Neutrophil (primary cell): ENCODE data around the gene RXRG.

ENCODE experiments used
- H3K27ac ChIP-seq: fragments of 200-600 bp; sonication (generic); 2 replicates; pipeline ENCODE4 v1.5.1; 2016; ENCODE audit warnings: mild to moderate bottlenecking, moderate library complexity
- H3K27me3 ChIP-seq: fragments of 200-600 bp; sonication (generic); 2 replicates; pipeline ENCODE4 v1.6.0; 2016; ENCODE audit warnings: mild to moderate bottlenecking
- H3K36me3 ChIP-seq: fragments of 200-600 bp; sonication (generic); 2 replicates; pipeline ENCODE4 v1.5.1; 2017
- H3K4me1 ChIP-seq, 2 experiments: fragments of 200-600 bp in 1 of 2; sonication (generic) in 1 of 2; 1 replicate in 1 of 2; 2 replicates in 1 of 2; pipeline versions ENCODE4 v1.5.1 to v1.6.1; 2013 to 2016; ENCODE audit warnings: low read depth in 1 of 2, low read length in 1 of 2, mild to moderate bottlenecking in 1 of 2, moderate library complexity in 1 of 2; ENCODE audit not compliant: control insufficient read depth in 1 of 2, insufficient read depth in 1 of 2
- H3K4me3 ChIP-seq, 2 experiments: fragments of 200-600 bp in 1 of 2; sonication (generic) in 1 of 2; 1 replicate in 1 of 2; 2 replicates in 1 of 2; pipeline ENCODE4 v1.5.1; 2013 to 2016; ENCODE audit warnings: low read depth in 1 of 2, low read length in 1 of 2, mild to moderate bottlenecking in 1 of 2, moderate library complexity in 1 of 2
- H3K9me3 ChIP-seq: fragments of 200-600 bp; sonication (generic); 2 replicates; pipeline ENCODE4 v1.5.1; 2016
- CTCF ChIP-seq: fragments of 200-600 bp; sonication (generic); IDR thresholded peaks from 2 replicates; pipeline ENCODE4 v1.5.1; 2016; ENCODE audit warnings: antibody characterized with exemption

Gene RXRG

DNA sequence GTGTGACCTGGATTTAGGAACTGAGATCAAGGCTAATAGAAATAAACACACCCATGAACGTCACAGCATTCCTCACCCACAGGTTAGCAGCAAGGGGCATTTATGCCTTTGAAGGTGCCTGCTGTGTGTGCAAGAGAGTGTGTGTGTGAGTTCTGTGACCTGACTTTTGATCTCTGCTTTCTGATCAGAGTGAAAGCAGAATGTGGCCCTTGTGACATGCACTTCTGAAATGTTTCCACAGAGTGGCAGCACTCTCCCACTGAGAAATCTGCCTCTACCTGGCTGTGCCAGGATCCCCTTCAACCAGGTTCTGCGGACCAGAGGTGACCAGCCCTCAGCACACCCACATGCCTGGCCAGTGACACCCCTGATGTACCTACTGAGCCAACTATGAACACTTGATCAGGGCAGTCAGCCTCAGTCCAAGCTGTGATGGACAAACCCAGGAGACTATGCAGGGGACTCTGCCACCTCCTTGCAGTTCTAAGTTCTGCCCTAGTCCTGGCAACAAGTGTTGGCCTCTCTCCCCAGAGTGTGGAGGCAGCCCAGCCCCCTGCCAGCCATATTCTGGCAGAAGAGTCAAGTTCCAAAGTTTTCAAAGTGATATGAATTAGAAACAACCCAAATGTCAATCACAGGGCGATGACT is 41.0 kb downstream of the RXRG start:
- Histone ChIP-seq H3K4me1 (no peaks in the 10 kb centered on the region), H3K9me3 (no peaks in the 10 kb centered on the region), H3K27me3 (peaks cover 83% of the 10 kb centered on the region), H3K4me3 (no peak overlapping the region), H3K27ac (no peak overlapping the region), H3K36me3 (no peaks in the 10 kb centered on the region)
- TF ChIP-seq CTCF: no peak

GRCh38 chr1:165402517-165403111 is 42.3 kb downstream of the RXRG start:
- no peak overlapping the region for H3K4me3 ChIP-seq
- no peaks in the 10 kb centered on the region for H3K9me3 ChIP-seq
- H3K27ac ChIP-seq: no peak overlapping the region
- H3K4me1 ChIP-seq: no peaks in the 10 kb centered on the region
- H3K36me3 ChIP-seq: no peaks in the 10 kb centered on the region
- no peak for TF ChIP-seq CTCF
- peaks cover 96% of the 10 kb centered on the region for H3K27me3 ChIP-seq

- Histone ChIP-seq H3K36me3 (no peaks in the 10 kb centered on the region), H3K4me3 (no peak overlapping the region), H3K4me1 (peaks cover 4 to 5% of the 10 kb centered on the region in 2 experiments), H3K27me3 (peaks cover 98% of the 10 kb centered on the region), H3K9me3 (no peaks in the 10 kb centered on the region), H3K27ac (no peak overlapping the region)
- TF ChIP-seq CTCF: no peak
Observed at GRCh38 chr1:165397944-165398343, 47.0 kb downstream of the RXRG start.

GRCh38 chr1:165395901-165396300 is 49.0 kb downstream of the RXRG start:
- Histone ChIP-seq H3K27ac (no peak overlapping the region), H3K4me1 (peaks cover 6 to 7% of the 10 kb centered on the region in 2 experiments), H3K4me3 (no peak overlapping the region), H3K9me3 (no peaks in the 10 kb centered on the region), H3K36me3 (no peaks in the 10 kb centered on the region), H3K27me3 (peaks cover 100% of the 10 kb centered on the region)
- no peak for TF ChIP-seq CTCF

GRCh38 chr1:165395478-165395877 is 49.4 kb downstream of the RXRG start:
- TF ChIP-seq CTCF: no peak
- Histone ChIP-seq H3K36me3 (no peaks in the 10 kb centered on the region), H3K27me3 (peaks cover 100% of the 10 kb centered on the region)

More at GRCh38 chr1:165395478-165395877, 49.4 kb downstream of the RXRG start:
- Histone ChIP-seq H3K27ac (no peak overlapping the region), H3K4me3 (no peak overlapping the region), H3K9me3 (no peaks in the 10 kb centered on the region), H3K4me1 (peaks cover 6 to 7% of the 10 kb centered on the region in 2 experiments)
